HuH-7 (cell line): ENCODE data around the gene YPEL3.

ENCODE experiments used
- DNase-seq: peaks from one replicate; pipeline ENCODE4 v3.0.0; 2011; ENCODE audit warnings: low spot score

The YPEL3 gene

DNA sequence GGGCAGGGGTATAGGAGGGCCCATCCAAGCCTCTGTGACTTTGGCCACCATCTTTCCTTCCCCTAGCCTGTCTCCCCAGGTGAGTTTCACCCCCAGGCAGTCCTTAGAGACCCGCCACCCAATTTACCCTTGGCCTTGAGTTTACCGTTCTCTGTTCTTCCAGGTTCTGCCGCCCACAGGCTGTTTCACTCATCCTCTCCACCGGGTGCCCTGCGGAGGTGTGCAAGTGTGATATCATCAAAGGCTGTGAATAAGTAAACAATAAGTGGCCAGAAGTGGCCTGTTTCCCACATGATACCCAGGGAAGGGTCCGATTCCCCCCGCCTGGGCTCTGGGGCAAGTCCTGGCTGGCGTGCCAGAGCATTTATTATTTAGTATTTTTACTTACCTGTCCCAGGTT lies 49.8 kb downstream of the YPEL3 start:
- no peak for DNase-seq
